ENCODE results near the gene SRP14. TPM values are rescaled to one million over a fixed set of nuclear protein-coding genes. Genes with fewer than 3 reads are reported as not detected.

SRP14 gene
- total and polyA plus RNA-seq, 3 donors from 2014 or later, result 277 to 410 (median 359) TPM

GRCh38 chr15:40011303-40011702, 27.7 kb downstream of the SRP14 start:
- DNase-seq, result no peak
- Histone ChIP-seq H3K9me3 (no peaks in the 10 kb centered on the region), H3K4me1 (no peaks in the 10 kb centered on the region), H3K36me3 (ENCODE audit: low read depth, missing control alignments) (no peaks in the 10 kb centered on the region), H3K27me3 (no peaks in the 10 kb centered on the region), H3K27ac (no peak overlapping the region), H3K4me3 (no peak overlapping the region)
- intact Hi-C loops (cut with DNase I; ENCODE audit: low total_unique reads), result no loop called here
- 94 to 95% methylated on average over 4 of the region's 4 CpGs for WGBS, 2 donors
- no peak for TF ChIP-seq CTCF (IDR thresholded peaks at IDR 0.05)
- no peak for TF ChIP-seq POLR2A (IDR thresholded peaks at IDR 0.05)

GRCh38 chr15:40010686-40011085, 28.3 kb downstream of the SRP14 start:
- no peaks in the 10 kb centered on the region for H3K27me3 ChIP-seq
- H3K9me3 ChIP-seq, result no peaks in the 10 kb centered on the region
- no peaks in the 10 kb centered on the region for H3K4me1 ChIP-seq
- H3K4me3 ChIP-seq, result no peak overlapping the region
- intact Hi-C loops (cut with DNase I; ENCODE audit: low total_unique reads), result no loop called here
- TF ChIP-seq POLR2A (IDR thresholded peaks at IDR 0.05) (no peak), CTCF (IDR thresholded peaks at IDR 0.05) (no peak)
- no peak overlapping the region for H3K27ac ChIP-seq
- DNase-seq, result no peak
- H3K36me3 ChIP-seq (ENCODE audit: low read depth, missing control alignments), result no peaks in the 10 kb centered on the region
- WGBS, 2 donors, result 91 to 92% methylated on average over 4 of the region's 4 CpGs

GRCh38 chr15:40008061-40008765, 30.8 kb downstream of the SRP14 start:
- no peak for TF ChIP-seq CTCF (IDR thresholded peaks at IDR 0.05)
- TF ChIP-seq POLR2A (IDR thresholded peaks at IDR 0.05), result no peak
- Histone ChIP-seq H3K4me3 (no peak overlapping the region), H3K36me3 (ENCODE audit: low read depth, missing control alignments) (no peaks in the 10 kb centered on the region), H3K27ac (no peak overlapping the region), H3K27me3 (no peaks in the 10 kb centered on the region), H3K9me3 (no peaks in the 10 kb centered on the region), H3K4me1 (no peaks in the 10 kb centered on the region)
- intact Hi-C loops (cut with DNase I; ENCODE audit: low total_unique reads), result no loop called here
- WGBS, 2 donors, result 88 to 89% methylated on average over 3 of the region's 3 CpGs
- DNase-seq, result no peak

GRCh38 chr15:40006646-40007045, 32.3 kb downstream of the SRP14 start:
- DNase-seq, result no peak
- Histone ChIP-seq H3K27me3 (no peaks in the 10 kb centered on the region), H3K4me3 (no peak overlapping the region), H3K27ac (no peak overlapping the region), H3K36me3 (ENCODE audit: low read depth, missing control alignments) (no peaks in the 10 kb centered on the region), H3K9me3 (no peaks in the 10 kb centered on the region), H3K4me1 (no peaks in the 10 kb centered on the region)
- intact Hi-C loops (cut with DNase I; ENCODE audit: low total_unique reads), result no loop called here
- TF ChIP-seq CTCF (IDR thresholded peaks at IDR 0.05) (no peak), POLR2A (IDR thresholded peaks at IDR 0.05) (no peak)
- WGBS, 2 donors, result 92 to 96% methylated on average over 2 of the region's 2 CpGs

GRCh38 chr15:40006003-40006402, 33.0 kb downstream of the SRP14 start:
- H3K27ac ChIP-seq, result no peak overlapping the region
- no peak for DNase-seq
- H3K36me3 ChIP-seq (ENCODE audit: low read depth, missing control alignments), result no peaks in the 10 kb centered on the region
- H3K27me3 ChIP-seq, result no peaks in the 10 kb centered on the region
- H3K4me3 ChIP-seq, result no peak overlapping the region
- no peaks in the 10 kb centered on the region for H3K9me3 ChIP-seq
- no peaks in the 10 kb centered on the region for H3K4me1 ChIP-seq
- intact Hi-C loops (cut with DNase I; ENCODE audit: low total_unique reads), result no loop called here
- TF ChIP-seq CTCF (IDR thresholded peaks at IDR 0.05) (no peak), POLR2A (IDR thresholded peaks at IDR 0.05) (no peak)
- 89% methylated on average over 3 of the region's 3 CpGs for WGBS, 2 donors
